ENCODE data around the gene CLEC1A.
"Not testable (repeated sequence)": the region's sequence is repeated elsewhere in the genome, so short reads cannot be mapped to it uniquely, and the experiment has no call there.

The CLEC1A gene

DNA sequence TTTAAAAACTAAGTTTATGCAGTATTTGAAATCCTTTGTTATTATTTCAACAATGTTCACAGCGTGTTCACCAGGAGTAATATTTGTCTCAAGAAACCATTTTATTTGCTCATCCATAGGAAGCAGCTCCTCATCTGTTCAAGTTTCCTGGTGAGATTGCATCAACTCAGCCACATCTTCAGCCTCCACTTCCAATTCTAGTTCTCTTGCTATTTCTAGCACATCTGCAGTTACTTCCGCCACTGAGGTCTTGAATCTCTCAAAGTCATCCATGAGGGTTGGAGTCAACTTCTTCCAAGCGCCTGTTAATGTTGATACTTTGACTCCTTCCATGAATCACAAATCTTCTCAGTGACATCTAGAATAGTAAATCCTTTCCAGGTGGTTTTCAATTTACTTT, 50.3 kb downstream of the CLEC1A start:
- no peak for DNase-seq (ENCODE audit: low spot score)

DNA sequence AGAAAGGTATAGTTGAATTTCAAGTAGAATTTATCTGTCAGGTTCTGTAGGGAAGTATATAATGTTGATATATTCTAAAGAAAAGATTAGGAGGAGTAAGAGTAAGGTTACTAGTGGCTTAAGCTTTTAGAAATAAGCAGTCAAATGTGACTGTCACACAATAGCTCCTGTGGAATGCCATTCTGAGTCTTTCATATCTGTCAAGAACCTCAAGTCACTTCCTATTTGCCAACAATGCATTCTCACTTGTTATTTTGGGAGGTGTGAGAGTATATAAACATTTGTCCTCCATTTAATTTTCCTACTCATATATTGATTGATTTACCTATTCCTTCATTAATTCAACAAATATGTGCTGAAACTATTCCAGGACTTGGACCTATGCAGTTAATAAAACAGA, 56.6 kb downstream of the CLEC1A start:
- no peak for DNase-seq (ENCODE audit: low spot score)

DNA sequence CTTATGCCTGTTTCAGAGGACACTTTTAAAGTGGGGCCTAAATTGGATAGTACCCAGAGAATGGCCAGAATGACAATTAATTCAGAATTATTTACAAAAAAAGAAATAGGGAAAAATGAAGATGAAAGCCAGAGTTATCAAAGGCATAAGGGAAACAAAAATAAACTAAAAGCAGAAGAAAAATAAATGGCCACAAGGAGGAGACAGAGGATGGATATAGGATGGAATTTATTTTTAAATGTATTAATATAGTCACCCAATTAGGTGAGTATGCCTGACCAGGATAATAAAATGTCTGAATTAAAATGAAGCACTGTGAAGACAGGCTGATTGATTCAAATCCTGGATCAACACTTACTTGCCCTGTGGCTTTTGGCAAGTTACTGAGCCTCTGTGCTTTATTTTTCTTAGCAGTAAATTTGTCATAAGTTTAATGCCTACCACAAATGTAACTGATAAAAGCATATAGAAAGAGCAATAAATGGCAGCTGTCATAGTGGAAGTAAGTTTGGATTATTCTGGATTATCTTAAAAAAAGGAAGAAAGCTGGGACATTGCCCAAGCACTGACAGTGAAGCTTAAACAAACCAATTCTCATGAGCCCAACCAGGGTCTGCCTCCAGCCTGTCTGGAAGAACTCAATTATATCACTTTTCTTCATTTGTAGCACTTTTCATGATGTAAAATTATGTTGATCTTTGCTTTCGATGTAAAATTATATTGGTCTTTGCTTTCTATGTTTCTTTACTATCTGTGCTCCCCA, 64.8 kb downstream of the CLEC1A start:
- peak; percentile 27 for DNase-seq (ENCODE audit: low spot score)

DNA sequence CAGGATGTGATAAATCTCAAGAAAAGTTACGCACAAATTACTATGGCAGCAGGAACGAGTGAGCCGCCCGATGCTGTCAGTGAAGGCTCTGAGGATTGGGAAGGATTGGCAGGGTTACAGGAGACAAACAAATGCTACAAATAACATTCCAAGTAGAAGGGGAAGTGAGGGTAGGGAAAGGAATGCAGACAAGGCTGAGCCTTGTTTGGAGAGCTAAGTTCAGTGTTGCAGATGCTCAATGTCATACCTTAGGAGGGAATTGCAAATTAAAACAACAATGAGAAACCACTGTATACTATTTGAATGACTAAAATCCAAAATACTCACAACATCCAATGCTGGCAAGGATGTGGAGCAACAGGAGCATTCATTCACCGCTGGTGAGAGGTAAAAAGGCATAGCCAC, 67.0 kb downstream of the CLEC1A start:
- DNase-seq (ENCODE audit: low spot score) = no peak

DNA sequence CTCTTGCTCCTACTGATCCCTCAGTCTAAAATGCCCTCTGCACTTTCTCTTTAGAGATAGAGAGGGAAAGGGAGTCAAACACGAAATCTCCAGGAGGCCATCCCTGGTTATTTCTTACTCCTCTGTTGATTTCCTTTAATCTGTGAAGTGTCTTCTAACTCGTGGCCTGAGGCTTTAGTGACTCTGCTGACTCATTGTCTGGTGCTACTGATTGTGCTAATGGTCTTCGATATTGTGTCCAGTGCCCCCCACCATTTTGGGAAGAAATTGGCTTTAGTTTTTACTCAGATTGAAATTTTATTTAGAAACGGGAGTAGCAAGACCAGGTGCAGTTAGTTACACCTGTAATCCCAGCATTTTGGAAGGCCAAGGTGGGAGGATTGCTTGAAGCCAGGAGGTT, 67.5 kb downstream of the CLEC1A start:
- no peak for DNase-seq (ENCODE audit: low spot score)

DNA sequence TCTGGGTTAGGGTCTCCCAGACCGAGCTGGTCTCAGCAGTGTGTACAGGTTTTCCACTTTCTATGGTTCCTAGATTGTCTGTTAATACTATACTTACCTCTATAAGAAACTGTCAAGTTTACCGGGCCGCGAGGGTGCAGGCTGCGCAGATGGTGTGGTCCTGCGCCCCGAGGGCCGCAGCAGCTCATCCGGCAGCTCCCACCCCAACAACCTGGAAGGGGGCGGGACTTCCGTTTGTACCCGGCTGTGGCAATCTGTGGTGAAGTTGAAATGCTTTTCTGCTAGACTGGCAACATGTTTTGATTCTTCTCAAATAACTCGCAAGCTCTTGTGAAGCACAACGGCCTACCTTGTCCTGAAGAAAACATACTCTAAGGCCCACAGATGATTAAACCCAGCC, 68.3 kb downstream of the CLEC1A start, which contains the start of gene CLEC9A:
TSS of gene CLEC9A (plus strand) at position 237 of the 400 bp plus-strand sequence. CDS start 22,006 bp downstream, outside the sequence.
- no peak for DNase-seq (ENCODE audit: low spot score)

DNA sequence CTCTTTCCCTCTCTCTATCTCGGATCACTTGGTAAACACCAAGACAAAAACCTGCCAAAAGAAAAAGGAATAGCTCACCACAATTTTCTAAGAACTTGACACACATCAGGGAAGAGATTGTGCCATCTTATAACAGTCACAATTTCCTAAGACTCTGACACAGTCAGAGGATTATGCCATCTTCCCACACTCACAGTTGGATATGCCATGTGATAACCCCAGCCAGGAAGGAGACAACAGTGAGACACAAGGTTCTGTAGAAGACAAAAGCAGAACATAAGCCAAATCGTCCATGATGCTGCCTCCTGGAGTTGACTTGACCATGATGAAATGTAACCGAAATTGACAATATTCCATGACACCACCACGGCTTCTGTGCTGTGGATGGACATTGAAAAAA, 71.1 kb downstream of the CLEC1A start:
- DNase-seq (ENCODE audit: low spot score) = peak; percentile 19

DNA sequence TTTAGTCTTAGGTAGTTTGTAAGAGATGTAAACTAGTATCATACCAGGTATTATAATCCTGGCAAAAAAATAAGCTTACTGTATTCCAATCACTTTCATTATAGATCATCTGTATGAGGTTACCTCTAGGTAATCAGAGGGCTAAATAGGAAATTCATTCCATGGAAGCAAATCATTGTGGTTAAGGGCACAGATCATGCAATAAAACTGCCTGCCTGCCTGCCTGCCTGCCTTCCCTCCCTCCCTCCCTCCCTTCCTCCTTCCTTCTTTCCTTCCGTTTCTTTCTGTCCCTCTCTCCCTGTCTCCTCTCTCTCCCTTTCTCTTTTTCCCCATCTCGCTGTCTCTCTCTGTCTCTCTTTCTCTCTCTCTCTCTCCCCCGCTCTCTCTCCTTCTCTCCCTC, 71.5 kb downstream of the CLEC1A start:
- DNase-seq (ENCODE audit: low spot score) = no peak

DNA sequence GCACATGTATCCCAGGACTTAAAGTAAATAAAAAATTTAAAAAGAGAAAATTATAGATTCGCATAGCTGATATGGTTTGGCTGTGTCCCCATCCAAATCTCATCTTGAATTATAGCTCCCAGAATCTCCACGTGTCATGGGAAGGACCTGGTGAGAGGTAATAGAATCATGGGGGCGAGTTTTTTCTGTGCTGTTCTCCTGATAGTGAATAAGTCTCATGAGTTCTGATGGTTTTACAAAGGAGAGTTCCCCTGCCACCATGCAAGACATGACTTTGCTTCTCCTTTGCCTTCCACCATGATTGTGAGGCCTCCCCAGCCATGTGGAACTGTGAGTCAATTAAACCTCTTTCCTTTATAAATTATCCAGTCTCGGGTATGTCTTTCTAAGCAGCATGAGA, 72.1 kb downstream of the CLEC1A start:
- DNase-seq (ENCODE audit: low spot score) = not testable (repeated sequence)

DNA sequence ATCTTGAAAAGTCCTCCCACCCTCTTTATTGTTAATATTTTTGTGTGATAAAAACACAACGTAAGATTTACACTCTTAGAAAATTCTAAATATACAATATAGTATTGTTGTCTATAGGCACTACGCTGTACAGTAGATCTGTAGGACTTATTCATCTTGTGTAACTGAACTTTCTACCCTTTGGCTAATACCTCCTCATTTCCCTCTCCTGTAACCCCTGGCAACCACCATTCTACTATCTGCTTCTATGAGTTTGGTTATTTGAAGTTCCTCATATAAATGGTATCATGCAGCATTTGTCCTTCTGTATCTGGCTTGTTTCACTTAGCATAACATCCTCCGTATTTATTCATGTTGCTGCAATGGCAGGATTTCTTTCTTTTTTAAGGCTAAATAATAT, 73.5 kb downstream of the CLEC1A start:
- DNase-seq (ENCODE audit: low spot score) = no peak

DNA sequence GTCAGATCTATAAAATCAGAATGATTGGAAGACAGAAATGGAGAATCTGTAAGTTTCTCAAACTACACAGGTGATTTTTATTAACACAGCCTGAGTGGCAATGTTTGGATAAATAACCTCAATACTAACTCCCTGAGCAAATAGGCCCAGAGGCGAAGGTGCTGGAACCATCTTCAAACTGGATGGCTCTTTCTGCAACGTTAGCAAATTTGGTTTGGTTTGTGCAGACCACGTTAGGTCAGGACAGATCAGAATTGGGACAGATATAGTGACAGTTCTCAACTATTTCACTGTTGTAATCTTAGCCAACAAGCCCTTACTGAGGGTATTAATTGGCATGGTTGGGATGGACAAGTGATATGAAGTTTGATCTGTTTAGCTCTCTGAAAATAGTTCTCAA, 77.4 kb downstream of the CLEC1A start:
- DNase-seq (ENCODE audit: low spot score) = no peak

Data from RKO (cell line).